ENCODE measurements around the gene RNU6-7.

RNU6-7 gene

DNA sequence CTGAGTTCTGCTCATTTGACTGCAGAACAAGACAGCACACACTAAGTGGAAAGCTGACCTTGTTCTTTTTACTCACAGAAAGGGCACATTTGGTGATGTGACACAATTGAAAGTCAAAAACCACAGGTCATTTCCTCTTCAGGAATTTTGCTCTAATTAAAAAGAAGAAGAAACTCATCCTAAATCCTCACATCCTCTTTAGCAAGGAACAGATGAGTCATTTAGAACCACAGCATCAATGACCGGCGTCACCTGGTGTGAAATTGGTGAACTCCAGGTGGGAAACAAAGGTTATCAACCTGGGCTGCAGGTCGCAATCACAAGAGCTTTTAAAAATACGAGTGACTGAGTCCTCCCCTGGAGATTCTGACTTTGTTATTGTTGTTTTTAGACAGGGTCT is 4.1 kb downstream of the RNU6-7 start:
- DNase-seq, result no peak

DNA sequence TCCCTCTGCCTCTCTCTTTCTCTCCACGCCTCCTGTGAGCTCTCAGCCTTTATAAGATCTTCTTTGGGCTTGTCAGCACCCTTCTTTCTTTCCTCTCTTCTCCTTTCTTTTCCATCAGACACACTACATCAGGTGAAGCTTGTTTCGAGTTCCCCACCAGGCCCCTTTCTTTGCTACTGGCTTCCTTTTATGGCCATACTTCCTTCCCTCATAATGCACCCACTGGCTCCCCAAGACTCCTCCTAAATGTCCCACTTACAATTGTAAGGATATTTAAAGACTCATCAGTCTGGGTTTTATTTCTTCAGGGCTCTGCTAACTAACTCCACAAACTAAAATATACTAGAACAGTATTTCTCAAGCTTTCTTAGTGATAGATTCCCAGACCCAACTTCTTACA is 4.7 kb downstream of the RNU6-7 start:
- DNase-seq, result no peak

DNA sequence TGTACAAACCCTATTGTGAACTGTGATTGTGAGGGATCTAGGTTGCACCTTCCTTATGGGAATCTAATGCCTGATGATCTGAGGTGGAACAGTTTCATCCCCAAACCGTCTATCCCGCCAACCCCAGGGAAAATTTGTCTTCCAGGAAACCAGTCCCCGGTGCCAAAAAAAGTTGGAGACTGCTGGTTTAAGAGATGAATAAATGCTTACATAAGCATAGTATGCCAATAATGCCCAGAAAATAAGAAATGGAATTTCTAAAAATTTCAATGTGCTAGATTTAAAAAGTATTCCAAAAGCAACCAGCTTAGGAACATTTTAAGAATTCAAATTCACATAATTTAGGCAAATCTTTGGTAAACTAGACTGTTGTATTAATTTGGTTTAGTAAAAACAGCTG is 6.6 kb downstream of the RNU6-7 start:
- DNase-seq, result no peak

DNA sequence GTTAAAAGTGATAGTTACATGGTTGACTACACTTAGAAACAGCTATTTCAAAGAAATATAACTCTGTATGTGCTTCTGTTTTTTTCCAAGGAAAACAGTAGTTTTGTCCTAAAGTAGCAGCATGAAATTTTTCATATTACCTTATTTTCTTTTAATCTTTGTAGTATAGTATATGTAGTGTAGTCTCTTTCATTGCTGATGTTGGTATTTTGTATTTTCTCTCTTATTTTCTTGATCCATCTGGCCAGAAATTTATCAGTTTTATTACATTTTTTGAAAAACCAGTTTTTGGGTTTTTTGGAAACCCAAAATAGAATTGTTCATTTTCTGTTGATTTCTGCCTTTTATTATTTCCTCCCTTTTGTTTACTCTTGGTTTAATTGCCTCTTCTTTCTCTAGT is 7.6 kb downstream of the RNU6-7 start:
- no peak for DNase-seq

DNA sequence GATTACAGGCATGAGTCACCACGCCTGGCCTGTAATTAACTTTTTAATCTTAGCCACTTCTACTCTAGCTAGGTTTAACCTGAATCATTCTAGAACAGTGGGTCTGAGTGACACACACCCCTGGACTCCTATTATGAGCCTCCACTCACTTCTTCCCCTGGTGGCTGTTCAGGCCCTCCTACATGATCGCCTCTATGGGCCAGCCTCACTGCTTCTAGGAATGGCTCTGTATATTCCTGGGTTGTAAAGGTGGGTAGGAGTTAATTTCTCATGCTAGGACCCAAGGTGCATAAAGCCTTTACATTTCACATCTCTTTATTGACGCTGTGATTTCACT is 9.2 kb downstream of the RNU6-7 start:
- no peak for DNase-seq

DNA sequence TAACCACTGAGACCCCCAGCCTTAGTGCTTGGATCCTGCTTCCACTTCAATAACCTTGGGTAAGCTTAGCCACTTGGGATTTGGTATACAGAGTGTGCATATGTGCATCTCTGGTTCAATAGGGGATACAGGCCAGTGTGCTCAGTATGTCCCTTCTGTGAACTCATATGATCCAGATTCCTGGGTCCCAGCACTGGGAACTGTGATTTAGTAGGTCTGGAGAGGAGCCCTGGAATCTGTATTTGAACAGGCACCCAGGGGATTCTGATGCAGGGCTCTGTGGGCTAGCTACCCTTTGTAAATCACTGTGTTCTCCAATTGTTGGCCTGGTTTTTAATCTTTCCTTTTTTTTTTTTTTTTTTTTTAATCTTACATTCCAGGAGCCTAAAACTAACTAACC is 11.0 kb downstream of the RNU6-7 start:
- DNase-seq, result no peak

DNA sequence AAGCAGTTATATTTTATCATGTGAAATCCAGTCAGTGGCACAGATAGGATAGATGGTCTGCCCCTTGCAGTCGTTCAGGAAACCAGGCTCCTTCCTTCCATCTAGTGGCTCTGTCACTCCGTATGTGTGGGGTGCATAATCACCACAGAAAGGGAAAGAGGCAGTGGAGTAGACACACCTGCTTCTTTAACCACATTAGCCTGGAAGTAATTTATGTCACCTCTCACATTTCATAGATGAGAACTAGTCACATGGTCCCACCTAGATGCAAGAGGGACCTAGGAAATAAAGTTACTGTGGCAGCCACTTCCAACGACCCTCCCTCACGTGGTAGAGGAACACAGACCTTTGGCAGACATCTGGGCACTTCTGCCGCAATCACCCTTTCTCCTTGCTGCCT is 15.5 kb downstream of the RNU6-7 start:
- no peak for DNase-seq

DNA sequence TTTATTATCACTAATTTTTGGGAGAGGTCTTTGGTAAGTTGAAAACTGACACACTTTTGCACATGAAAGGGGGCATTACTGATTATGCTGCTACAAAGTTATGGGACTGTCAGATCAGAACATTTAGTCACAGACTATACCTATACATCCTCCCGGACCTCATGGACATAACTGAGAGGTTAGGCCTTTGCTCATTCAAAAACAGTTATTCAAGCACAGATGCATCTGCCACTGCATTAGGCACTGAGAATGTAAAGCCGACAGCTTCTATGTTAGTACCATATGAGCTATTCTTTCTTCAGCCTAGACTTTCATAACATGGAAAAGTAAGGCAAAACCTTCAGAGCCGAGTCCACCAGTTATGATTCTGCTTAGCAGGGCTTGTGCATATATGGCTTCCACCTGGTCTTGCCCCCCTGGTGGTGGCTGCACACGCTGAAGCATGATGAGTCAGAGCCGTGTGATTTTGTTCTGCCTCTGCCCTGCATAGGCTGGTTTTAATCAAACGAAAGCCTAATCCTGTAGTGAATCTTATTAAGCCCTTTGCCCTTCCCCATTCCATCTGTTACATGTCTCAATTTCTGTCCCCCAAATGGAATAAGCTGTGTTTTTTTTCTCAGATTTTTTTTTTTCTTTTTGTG is 23.0 kb downstream of the RNU6-7 start:
- no peak for DNase-seq

DNA sequence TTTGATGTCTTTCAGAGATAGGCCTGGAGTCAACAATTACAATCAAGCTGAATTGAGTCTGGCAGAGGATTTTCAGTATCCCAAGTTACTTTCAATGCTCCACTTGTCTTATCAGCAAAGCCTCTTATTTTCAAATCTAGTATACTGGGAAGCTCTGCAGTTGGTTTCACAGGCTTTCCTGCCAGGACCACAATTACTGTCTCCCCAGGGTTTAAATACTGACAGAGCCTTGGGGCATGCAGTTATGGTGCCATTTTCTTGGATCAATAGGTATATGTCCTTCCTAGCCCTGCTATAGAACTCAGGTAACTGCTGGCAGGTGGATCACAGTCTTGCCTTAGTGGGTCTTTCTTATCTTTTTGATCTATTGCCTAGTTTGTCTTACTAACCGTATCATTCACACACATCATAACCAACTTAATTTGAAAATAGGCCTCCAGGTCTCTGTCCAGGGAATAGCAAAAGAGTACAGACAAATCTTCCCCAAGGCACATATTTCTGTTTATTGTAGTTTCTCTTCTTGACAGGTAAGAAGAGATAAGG is 23.6 kb downstream of the RNU6-7 start:
- DNase-seq, result no peak

DNA sequence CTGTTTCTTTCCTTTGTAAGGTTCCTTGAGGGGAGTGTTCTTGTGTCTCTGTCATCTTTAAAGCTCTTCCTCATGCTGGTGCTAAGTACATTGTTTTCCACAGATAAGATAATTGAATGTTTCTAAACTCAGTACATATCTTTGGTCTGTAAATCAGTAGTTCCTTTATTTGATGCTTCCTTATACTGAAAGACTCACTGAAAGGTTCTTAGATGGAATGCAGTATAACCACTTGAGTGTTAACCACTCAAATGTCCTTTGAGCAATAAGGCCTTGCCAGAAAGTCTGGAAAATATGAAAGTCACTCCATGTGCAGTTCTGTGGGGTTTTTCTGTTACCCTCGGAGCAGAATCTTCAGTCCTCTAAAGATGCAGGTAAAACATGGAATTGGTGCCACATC is 24.2 kb downstream of the RNU6-7 start:
- no peak for DNase-seq

DNA sequence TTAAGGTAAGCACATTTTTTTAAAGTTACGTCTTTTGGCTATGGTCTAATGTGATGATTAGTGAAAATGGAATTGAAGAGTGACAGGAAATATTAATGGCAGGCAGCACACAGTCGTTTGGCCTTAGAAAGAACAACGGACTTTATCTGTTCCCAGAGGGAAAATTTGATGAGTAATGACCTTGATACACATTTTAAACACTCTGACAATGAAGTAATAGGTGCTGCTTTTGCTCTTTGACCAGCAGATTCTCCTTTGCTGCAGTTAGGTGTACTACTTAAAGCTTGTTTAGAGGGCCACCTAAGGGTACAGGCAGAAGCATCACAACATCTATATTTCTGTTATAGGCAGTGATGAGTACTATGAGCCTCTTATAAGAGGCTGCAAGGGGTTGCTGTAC is 28.3 kb downstream of the RNU6-7 start:
- no peak for DNase-seq

DNA sequence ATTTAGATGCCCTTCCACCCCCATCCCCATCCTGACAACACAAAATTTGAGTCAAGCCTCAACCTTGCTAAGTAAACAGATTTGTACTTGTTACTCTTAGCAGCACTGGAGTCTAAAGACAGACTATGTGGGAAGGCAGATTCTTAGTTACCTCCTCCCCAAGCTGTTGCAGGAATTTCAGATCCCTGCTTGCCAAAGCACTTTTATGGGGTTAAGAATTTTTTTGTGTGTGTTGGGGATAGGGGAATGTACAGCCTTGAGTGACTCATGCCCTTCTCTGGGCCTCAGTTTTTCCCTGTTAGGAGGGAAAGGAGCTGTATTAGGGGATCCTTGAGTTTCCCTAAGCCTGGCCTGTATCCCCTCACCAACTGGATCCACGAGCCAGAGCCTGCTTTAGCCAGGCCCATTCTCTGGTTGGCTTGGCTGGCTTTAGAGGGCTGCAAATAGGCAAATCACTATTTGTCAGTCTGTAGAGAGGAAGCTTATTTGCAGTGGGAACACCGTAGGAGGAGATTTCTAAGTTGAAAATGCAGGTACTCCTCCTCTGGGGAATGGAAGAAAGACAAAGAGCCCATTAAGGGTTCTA is 28.9 kb downstream of the RNU6-7 start:
- DNase-seq, result no peak

DNA sequence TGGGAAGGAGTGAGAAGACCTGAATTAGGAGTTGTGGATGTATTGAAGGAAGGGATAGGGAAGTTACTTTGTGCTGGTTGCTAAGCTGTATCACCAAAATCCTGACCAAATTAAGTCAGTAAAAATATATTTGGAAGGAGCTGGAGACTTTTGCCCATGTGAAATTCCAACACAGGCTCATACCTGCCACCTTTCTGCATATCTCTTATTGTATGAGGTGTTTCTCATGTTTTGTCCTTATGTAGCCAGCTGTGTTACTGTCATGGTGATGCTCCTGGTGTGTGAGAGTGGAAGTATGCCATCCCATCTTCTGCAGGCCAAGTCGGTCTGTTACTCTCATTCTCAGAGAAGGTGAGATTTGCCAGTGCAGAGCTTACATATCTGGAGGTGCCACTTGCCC is 30.6 kb downstream of the RNU6-7 start:
- DNase-seq, result no peak

DNA sequence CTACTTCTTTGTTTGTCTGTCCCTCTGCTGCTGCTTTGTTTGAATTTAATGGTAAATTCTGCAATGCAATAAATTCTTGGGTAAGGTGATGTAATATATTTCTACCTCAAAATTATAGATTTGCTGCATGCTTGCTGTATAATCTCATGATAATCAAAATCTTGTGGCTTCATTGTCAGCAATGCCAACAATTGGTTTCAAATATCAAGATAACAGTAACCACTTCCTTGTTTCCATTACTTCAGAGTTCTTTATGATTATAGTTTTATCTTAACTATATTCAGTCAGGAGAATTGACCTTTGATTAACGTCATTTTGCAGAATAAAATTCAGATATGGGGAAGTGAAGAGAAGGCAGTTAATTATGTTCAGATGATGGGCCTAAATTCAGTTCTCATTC is 31.4 kb downstream of the RNU6-7 start:
- DNase-seq, result no peak

DNA sequence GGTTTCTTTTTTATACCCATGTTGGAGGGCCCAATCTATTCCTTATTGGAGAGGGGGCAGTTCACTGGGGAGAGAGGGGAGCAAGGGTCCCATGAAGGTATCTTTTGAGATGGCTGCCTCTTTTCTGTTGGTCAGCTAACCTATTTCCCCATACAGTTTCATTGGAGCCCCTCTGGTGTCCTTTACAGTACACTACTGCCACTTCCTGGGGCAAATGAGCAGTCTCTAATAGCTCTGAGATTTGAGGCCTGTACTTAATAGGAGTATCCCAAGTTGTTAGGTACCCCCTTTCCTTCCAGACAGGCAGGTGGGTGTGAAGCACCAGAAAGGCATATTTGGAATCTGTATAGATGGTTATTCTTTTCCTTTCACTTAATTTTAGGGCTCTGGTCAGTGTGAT is 42.6 kb downstream of the RNU6-7 start:
- no peak for DNase-seq

DNA sequence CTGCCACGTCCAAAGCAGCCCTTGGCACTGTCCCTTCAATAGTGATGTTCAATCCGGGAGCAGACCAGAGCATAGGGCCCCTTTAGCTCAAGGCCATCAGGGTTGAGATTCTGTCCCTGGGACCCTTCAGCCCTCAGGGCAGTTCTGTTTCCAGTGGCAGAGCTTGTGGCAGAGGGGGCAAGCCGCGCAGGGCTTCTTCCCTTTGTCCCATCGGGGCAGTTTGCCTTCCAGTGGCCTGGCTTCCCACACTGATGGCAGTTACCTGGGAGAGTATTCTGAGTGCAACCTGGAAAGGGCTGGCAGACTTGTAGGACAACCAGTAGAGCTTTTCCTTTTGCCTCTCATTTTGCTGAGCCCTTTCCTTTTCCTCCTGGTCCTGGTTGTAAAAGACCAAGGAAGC is 44.9 kb downstream of the RNU6-7 start:
- DNase-seq, result no peak

DNA sequence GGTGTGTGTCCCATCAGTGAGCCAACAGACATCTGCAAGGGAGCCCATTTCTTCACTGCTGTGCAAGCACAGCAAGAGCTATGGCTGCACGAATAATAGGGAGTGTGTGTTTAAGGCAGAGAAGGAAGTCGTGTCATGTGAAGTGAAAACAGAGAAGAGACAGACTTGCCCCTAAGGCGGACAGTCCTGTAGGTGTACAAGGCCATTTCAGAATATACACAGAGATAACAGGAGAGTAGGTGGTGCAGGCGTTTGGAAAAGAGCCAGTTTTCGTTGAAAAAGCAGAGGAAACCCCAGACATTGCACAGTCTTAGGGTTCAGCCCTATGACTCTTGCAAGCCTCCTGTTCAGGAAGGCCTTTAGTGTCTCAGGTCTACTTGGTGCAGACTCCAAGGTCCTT is 47.5 kb downstream of the RNU6-7 start:
- no peak for DNase-seq

DNA sequence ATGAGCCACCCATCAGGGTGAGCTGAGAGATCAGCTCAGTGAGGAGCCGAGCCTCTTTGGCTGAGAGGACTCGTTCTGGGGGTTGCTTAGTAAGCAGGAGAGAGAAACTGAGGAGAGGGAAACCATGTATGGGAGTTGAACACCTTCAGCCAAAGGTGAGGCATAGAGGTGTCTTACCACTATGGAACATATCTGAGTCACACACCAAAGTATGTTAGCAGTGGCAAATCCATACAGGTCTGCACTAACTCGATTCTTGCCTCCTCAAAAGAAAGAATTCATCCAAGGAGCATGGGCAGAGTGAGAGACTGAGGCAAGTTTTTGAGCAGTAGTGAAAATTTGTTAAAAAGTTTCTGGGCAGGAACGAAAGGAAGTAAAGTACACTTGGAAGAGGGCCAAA is 47.9 kb downstream of the RNU6-7 start:
- DNase-seq, result no peak

DNA sequence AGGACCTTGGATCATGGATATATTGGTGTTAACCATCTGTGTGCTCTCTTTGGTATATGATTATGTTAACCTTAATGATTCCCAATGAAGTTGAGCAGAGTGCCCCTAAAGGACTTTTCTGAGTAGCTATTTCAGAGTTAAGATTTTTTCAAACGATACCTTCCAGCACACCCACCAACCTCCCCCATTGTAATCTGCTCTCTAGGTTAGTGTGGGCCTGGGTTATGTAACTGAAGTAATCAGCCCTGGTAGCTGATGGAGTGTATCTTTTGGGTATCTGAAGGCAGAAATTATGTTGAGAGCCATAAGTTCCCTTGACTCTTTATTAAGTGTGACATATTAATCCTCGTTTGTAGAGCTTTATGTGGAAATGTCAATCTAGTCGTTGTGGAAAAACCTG is 48.8 kb downstream of the RNU6-7 start:
- no peak for DNase-seq

DNA sequence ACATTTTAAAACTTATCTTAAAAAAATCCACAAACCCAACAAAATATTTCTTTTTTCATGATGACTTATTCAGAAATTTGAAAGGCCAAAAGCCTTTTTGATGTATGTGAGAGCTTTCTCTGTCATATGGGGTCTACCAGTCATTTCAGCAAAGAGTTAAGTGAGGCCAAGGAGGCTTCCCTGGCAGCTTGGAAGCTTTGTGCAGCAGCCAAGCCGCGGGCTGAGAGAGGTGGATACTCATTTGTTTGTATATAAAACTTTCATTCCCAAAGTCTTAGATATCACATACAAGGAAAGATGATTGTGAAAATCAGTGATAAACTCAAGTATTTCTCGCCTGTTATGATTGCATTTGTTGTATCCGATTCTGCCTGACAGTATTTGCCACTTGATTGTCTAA is 49.7 kb downstream of the RNU6-7 start:
- no peak for DNase-seq

Data from activated effector memory CD4-positive, alpha-beta T cell treated with Interleukin-2 at 50 U/mL for 16 hours (primary cell).